ENCODE data around the gene MUS81.

The MUS81 gene

GRCh38 chr11:65903068-65903481, 42.8 kb downstream of the MUS81 start:
- Histone ChIP-seq H2AFZ (ENCODE audit: low read length) (no peak overlapping the region), H3K79me2 (ENCODE audit: low read length) (no peaks in the 10 kb centered on the region), H3F3A (ENCODE audit: insufficient read depth, low read length) (peaks cover 9% of the 10 kb centered on the region; the same call in 1 of the 2 replicates), H3K4me2 (ENCODE audit: low read depth, low read length) (no peak overlapping the region), H3K27me3 (replicated peaks; ENCODE audit: insufficient read depth, low read length) (peaks cover 11% of the 10 kb centered on the region; the same call in 1 of the 2 replicates), H3K4me1 (ENCODE audit: low read length) (peaks cover 27% of the 10 kb centered on the region), H3K9ac (ENCODE audit: low read length) (no peak overlapping the region), H3K9me2 (replicated peaks; ENCODE audit: insufficient read depth, low read length) (no peaks in the 10 kb centered on the region), H3K36me3 (replicated peaks; ENCODE audit: insufficient read depth, low read length) (no peaks in the 10 kb centered on the region), H3K4me3 (ENCODE audit: low read length) (no peak overlapping the region), H3K9me3 (replicated peaks; ENCODE audit: insufficient read depth, low read length) (no peaks in the 10 kb centered on the region), H4K20me1 (ENCODE audit: insufficient read depth, low read length) (no peaks in the 10 kb centered on the region), H3K27ac (ENCODE audit: low read length) (no peak overlapping the region)
- TF ChIP-seq EZH2 (optimal IDR thresholded peaks at IDR 0.05; ENCODE audit: low read depth, low read length) (no peak), EZH2phosphoT487 (IDR thresholded peaks at IDR 0.05; ENCODE audit: low read length) (no peak), CTCF (IDR thresholded peaks at IDR 0.05; ENCODE audit: low read length) (no peak)
- no peak for DNase-seq

GRCh38 chr11:65903715-65904114, 43.5 kb downstream of the MUS81 start:
- no peaks in the 10 kb centered on the region for H3K9me2 ChIP-seq (replicated peaks; ENCODE audit: insufficient read depth, low read length)
- no peaks in the 10 kb centered on the region for H3K79me2 ChIP-seq (ENCODE audit: low read length)
- H3K36me3 ChIP-seq (replicated peaks; ENCODE audit: insufficient read depth, low read length) = no peaks in the 10 kb centered on the region
- DNase-seq = no peak
- H3K9me3 ChIP-seq (replicated peaks; ENCODE audit: insufficient read depth, low read length) = no peaks in the 10 kb centered on the region
- H3K27ac ChIP-seq (ENCODE audit: low read length) = no peak overlapping the region
- H3K4me1 ChIP-seq (ENCODE audit: low read length) = peaks cover 30% of the 10 kb centered on the region
- H2AFZ ChIP-seq (ENCODE audit: low read length) = no peak overlapping the region
- H4K20me1 ChIP-seq (ENCODE audit: insufficient read depth, low read length) = no peaks in the 10 kb centered on the region
- peaks cover 7% of the 10 kb centered on the region; the same call in 1 of the 2 replicates for H3K27me3 ChIP-seq (replicated peaks; ENCODE audit: insufficient read depth, low read length)
- H3K9ac ChIP-seq (ENCODE audit: low read length) = no peak overlapping the region
- no peak overlapping the region for H3K4me3 ChIP-seq (ENCODE audit: low read length)
- peaks cover 11% of the 10 kb centered on the region; the same call in 1 of the 2 replicates for H3F3A ChIP-seq (ENCODE audit: insufficient read depth, low read length)
- TF ChIP-seq CTCF (IDR thresholded peaks at IDR 0.05; ENCODE audit: low read length) (no peak), EZH2phosphoT487 (IDR thresholded peaks at IDR 0.05; ENCODE audit: low read length) (no peak), EZH2 (optimal IDR thresholded peaks at IDR 0.05; ENCODE audit: low read depth, low read length) (no peak)
- H3K4me2 ChIP-seq (ENCODE audit: low read depth, low read length) = no peak overlapping the region

GRCh38 chr11:65906602-65907001, 46.4 kb downstream of the MUS81 start:
- Histone ChIP-seq H3K4me2 (ENCODE audit: low read depth, low read length) (no peak overlapping the region), H2AFZ (ENCODE audit: low read length) (no peak overlapping the region), H3K79me2 (ENCODE audit: low read length) (no peaks in the 10 kb centered on the region), H3K9me3 (replicated peaks; ENCODE audit: insufficient read depth, low read length) (no peaks in the 10 kb centered on the region), H3K27ac (ENCODE audit: low read length) (no peak overlapping the region), H3K9ac (ENCODE audit: low read length) (no peak overlapping the region), H3K9me2 (replicated peaks; ENCODE audit: insufficient read depth, low read length) (no peaks in the 10 kb centered on the region), H3K4me3 (ENCODE audit: low read length) (no peak overlapping the region), H3K36me3 (replicated peaks; ENCODE audit: insufficient read depth, low read length) (no peaks in the 10 kb centered on the region), H3K27me3 (replicated peaks; ENCODE audit: insufficient read depth, low read length) (no peaks in the 10 kb centered on the region), H3F3A (ENCODE audit: insufficient read depth, low read length) (peaks cover 17% of the 10 kb centered on the region), H3K4me1 (ENCODE audit: low read length) (peaks cover 18% of the 10 kb centered on the region), H4K20me1 (ENCODE audit: insufficient read depth, low read length) (no peaks in the 10 kb centered on the region)
- no peak for DNase-seq
- no peak for TF ChIP-seq EZH2phosphoT487 (IDR thresholded peaks at IDR 0.05; ENCODE audit: low read length)
- TF ChIP-seq EZH2 (optimal IDR thresholded peaks at IDR 0.05; ENCODE audit: low read depth, low read length) = no peak
- no peak for TF ChIP-seq CTCF (IDR thresholded peaks at IDR 0.05; ENCODE audit: low read length)
